Stimulated activated CD8-positive, alpha-beta memory T cell treated with anti-CD3 and anti-CD28 coated beads, Interleukin-7, amount 100 ng/mL, for 4 hours (primary cell): Measurements from ENCODE around the gene XYLT1.

ENCODE experiments used
- DNase-seq, 2 donors: peaks; one replicate each; pipeline ENCODE4 v3.0.0-alpha.2; 2020; ENCODE audit warnings: low read depth in 2 of 2

Gene XYLT1

GRCh38 chr16:17373533-17373932 is 97.2 kb downstream of the XYLT1 start:
- DNase-seq, result no peak

GRCh38 chr16:17372386-17372785 is 98.4 kb downstream of the XYLT1 start:
- no peak for DNase-seq

- DNase-seq, result no peak
These were observed 99.5 kb downstream of the XYLT1 start for GRCh38 chr16:17371299-17371698.

GRCh38 chr16:17370731-17371285 is 100.0 kb downstream of the XYLT1 start:
- DNase-seq, result no peak

- no peak for DNase-seq
These were observed 100.5 kb downstream of the XYLT1 start for GRCh38 chr16:17370223-17370707.

- DNase-seq, result peak; percentile 51 to 58
These were observed 101.1 kb downstream of the XYLT1 start for GRCh38 chr16:17369421-17370222.

- DNase-seq, result no peak
These were observed 101.8 kb downstream of the XYLT1 start for GRCh38 chr16:17368951-17369350.

- DNase-seq, result no peak
These were observed 102.3 kb downstream of the XYLT1 start for GRCh38 chr16:17368446-17368845.

- DNase-seq, result no peak
These were observed 102.8 kb downstream of the XYLT1 start for GRCh38 chr16:17367923-17368322.

- no peak for DNase-seq
These were observed 103.7 kb downstream of the XYLT1 start for GRCh38 chr16:17367036-17367435.

- DNase-seq, result no peak
These were observed 104.3 kb downstream of the XYLT1 start for GRCh38 chr16:17366299-17366961.

GRCh38 chr16:17365591-17366298 is 105.0 kb downstream of the XYLT1 start:
- DNase-seq, result no peak

GRCh38 chr16:17365211-17365541 is 105.6 kb downstream of the XYLT1 start:
- DNase-seq, result no peak

- DNase-seq, result no peak
These were observed 106.2 kb downstream of the XYLT1 start for GRCh38 chr16:17364319-17365210.

GRCh38 chr16:17362946-17363345 is 107.8 kb downstream of the XYLT1 start:
- no peak for DNase-seq

- no peak for DNase-seq
These were observed 108.6 kb downstream of the XYLT1 start for GRCh38 chr16:17362183-17362582.

GRCh38 chr16:17360693-17361122 is 110.1 kb downstream of the XYLT1 start:
- no peak for DNase-seq

GRCh38 chr16:17359788-17360390 is 110.9 kb downstream of the XYLT1 start:
- DNase-seq, result peak in 1 of 2 donors; percentile 54

- DNase-seq, result no peak
These were observed 111.9 kb downstream of the XYLT1 start for GRCh38 chr16:17358846-17359245.

GRCh38 chr16:17358355-17358754 is 112.4 kb downstream of the XYLT1 start:
- no peak for DNase-seq
